H1 (cell line): ENCODE data around the gene ARNT2. TPM values are rescaled to one million over a fixed set of nuclear protein-coding genes. Genes with fewer than 3 reads are reported as not detected.

Source experiments
- CTCF ChIA-PET: fragments of 300-600 bp; sonication (Branson Sonifier 250); formaldehyde crosslinking; loops from one replicate; lab custom pipeline; 2021; ENCODE audit not compliant: partially characterized antibody; lab: Charles Lee
- POLR2A ChIA-PET: fragments of 300-600 bp; sonication (Branson Sonifier 250); formaldehyde crosslinking; loops from one replicate; lab custom pipeline; 2021; ENCODE audit warnings: inconsistent platforms; ENCODE audit not compliant: partially characterized antibody; lab: Charles Lee
- DNase-seq, 2 experiments: peaks; one replicate each; pipeline versions ENCODE4 v3.0.0 to v3.0.0-alpha.2; 2010 to 2022; ENCODE audit warnings: low spot score in 2 of 2, low read depth in 1 of 2, mixed read lengths in 1 of 2
- FAIRE-seq: peaks from 2 replicates; lab custom pipeline; 2011; peaks lifted over from hg19 to GRCh38; lab: Jason Lieb, UNC
- H2AFZ ChIP-seq: 2 replicates; pipeline ENCODE4 v1.8.1; 2012; ENCODE audit warnings: low read length, inconsistent platforms
- H2AK5ac ChIP-seq: 2 replicates; pipeline ENCODE4 v1.6.1; 2013; ENCODE audit warnings: low read depth, low read length
- H2BK120ac ChIP-seq: replicated peaks from 2 replicates; pipeline ENCODE3; 2013; ENCODE audit warnings: low read depth, low read length, inconsistent platforms
- H2BK12ac ChIP-seq: 2 replicates; pipeline ENCODE4 v1.6.1; 2013; ENCODE audit warnings: low read depth, low read length
- H2BK15ac ChIP-seq: 2 replicates; pipeline ENCODE4 v1.6.1; 2013; ENCODE audit warnings: low read length
- H2BK20ac ChIP-seq: 2 replicates; pipeline ENCODE4 v1.6.1; 2013; ENCODE audit warnings: low read length
- H2BK5ac ChIP-seq: 2 replicates; pipeline ENCODE4 v1.6.1; 2013; ENCODE audit warnings: low read depth, low read length
- H3K14ac ChIP-seq: 2 replicates; pipeline ENCODE4 v1.6.1; 2013; ENCODE audit warnings: inconsistent platforms; ENCODE audit not compliant: insufficient read length
- H3K18ac ChIP-seq: 2 replicates; pipeline ENCODE4 v1.6.1; 2013; ENCODE audit warnings: low read length; ENCODE audit errors: extremely low read depth
- H3K23ac ChIP-seq: 2 replicates; pipeline ENCODE4 v1.6.1; 2013; ENCODE audit warnings: inconsistent platforms; ENCODE audit not compliant: insufficient read length
- H3K23me2 ChIP-seq: 2 replicates; pipeline ENCODE4 v1.6.1; 2013; ENCODE audit warnings: low read depth, low read length
- H3K27ac ChIP-seq: 2 replicates; pipeline ENCODE4 v1.6.1; 2011; ENCODE audit warnings: low read depth, low read length, inconsistent platforms
- H3K27me3 ChIP-seq, 4 experiments: replicated peaks in 1 of 4; 1 replicate in 1 of 4; 2 replicates in 3 of 4; pipeline versions ENCODE4 v1.6.1 to v1.8.1; 2011 to 2013; ENCODE audit warnings: low read length in 3 of 4, mild to moderate bottlenecking in 3 of 4, inconsistent platforms in 2 of 4, mixed read lengths in 2 of 4, moderate library complexity in 1 of 4; ENCODE audit not compliant: control insufficient read depth in 3 of 4, insufficient read depth in 3 of 4; ENCODE audit errors: extremely low read depth in 1 of 4
- H3K36me3 ChIP-seq, 4 experiments: 2 replicates each; pipeline versions ENCODE4 v1.6.1 to v1.8.1; 2011 to 2013; ENCODE audit warnings: mild to moderate bottlenecking in 4 of 4, low read length in 3 of 4, moderate library complexity in 2 of 4, control low read depth in 1 of 4, inconsistent platforms in 1 of 4; ENCODE audit not compliant: insufficient read depth in 4 of 4, control insufficient read depth in 2 of 4
- H3K4ac ChIP-seq: replicated peaks from 2 replicates; pipeline ENCODE3; 2013; ENCODE audit warnings: low read length, low read depth, mixed read lengths, inconsistent platforms; ENCODE audit not compliant: insufficient read length
- H3K4me1 ChIP-seq, 4 experiments: replicated peaks in 1 of 4; 1 replicate in 1 of 4; 2 replicates in 3 of 4; pipeline versions ENCODE4 v1.6.1 to v1.8.1; 2011 to 2013; ENCODE audit warnings: low read length in 3 of 4, inconsistent platforms in 2 of 4, mixed read lengths in 1 of 4; ENCODE audit not compliant: insufficient read depth in 4 of 4, control insufficient read depth in 3 of 4
- H3K4me2 ChIP-seq, 2 experiments: 2 replicates each; pipeline versions ENCODE4 v1.6.1 to v1.8.1; 2011 to 2013; ENCODE audit warnings: low read depth in 2 of 2, low read length in 2 of 2, control low read depth in 1 of 2, inconsistent platforms in 1 of 2, mild to moderate bottlenecking in 1 of 2; ENCODE audit not compliant: insufficient read depth in 1 of 2
- H3K4me3 ChIP-seq, 4 experiments: fragments of 200-600, 300-600 bp in 1 of 4; sonication (generic), shearing (Covaris generic), sonication (Bioruptor Twin) in 1 of 4; 2 replicates each; pipeline versions ENCODE4 v1.5.1 to v1.8.1; 2011 to 2016; ENCODE audit warnings: low read length in 4 of 4, low read depth in 3 of 4, control low read depth in 2 of 4, inconsistent platforms in 2 of 4, mild to moderate bottlenecking in 2 of 4, mixed read lengths in 1 of 4, moderate library complexity in 1 of 4; ENCODE audit not compliant: insufficient read depth in 2 of 4; ENCODE audit errors: extremely low read depth in 1 of 4
- H3K56ac ChIP-seq: replicated peaks from 2 replicates; pipeline ENCODE3; 2013; ENCODE audit warnings: low read depth, mild to moderate bottlenecking, mixed read lengths, low read length, inconsistent platforms; ENCODE audit not compliant: insufficient read length
- H3K79me1 ChIP-seq: 2 replicates; pipeline ENCODE4 v1.6.1; 2013; ENCODE audit warnings: low read depth, low read length, control low read depth
- H3K79me2 ChIP-seq, 2 experiments: 2 replicates each; pipeline versions ENCODE4 v1.6.1 to v1.8.1; 2012 to 2013; ENCODE audit warnings: low read length in 2 of 2, mild to moderate bottlenecking in 2 of 2, inconsistent platforms in 1 of 2; ENCODE audit not compliant: insufficient read depth in 2 of 2, control insufficient read depth in 1 of 2
- H3K9ac ChIP-seq, 4 experiments: replicated peaks in 1 of 4; 1 replicate in 1 of 4; 2 replicates in 3 of 4; pipeline versions ENCODE4 v1.6.1 to v1.8.1; 2011 to 2013; ENCODE audit warnings: low read depth in 3 of 4, low read length in 3 of 4, control low read depth in 2 of 4, mild to moderate bottlenecking in 2 of 4, moderate library complexity in 2 of 4, inconsistent platforms in 1 of 4; ENCODE audit errors: extremely low read depth in 1 of 4
- H3K9me3 ChIP-seq, 2 experiments: 2 replicates each; pipeline versions ENCODE4 v1.6.1 to v1.8.1; 2012 to 2013; ENCODE audit warnings: mild to moderate bottlenecking in 2 of 2, moderate library complexity in 2 of 2, control low read depth in 1 of 2, inconsistent platforms in 1 of 2, low read depth in 1 of 2, low read length in 1 of 2, mixed read lengths in 1 of 2; ENCODE audit not compliant: insufficient read depth in 2 of 2
- H4K20me1 ChIP-seq, 2 experiments: replicated peaks in 1 of 2; 2 replicates each; pipeline versions ENCODE3 to v1.8.1; 2011 to 2013; ENCODE audit warnings: inconsistent platforms in 2 of 2, low read length in 2 of 2, mild to moderate bottlenecking in 1 of 2; ENCODE audit not compliant: insufficient read depth in 2 of 2, control insufficient read depth in 1 of 2
- H4K5ac ChIP-seq: 2 replicates; pipeline ENCODE4 v1.6.1; 2013; ENCODE audit warnings: low read length, low read depth, mixed read lengths, inconsistent platforms; ENCODE audit not compliant: insufficient read length
- H4K8ac ChIP-seq: 2 replicates; pipeline ENCODE4 v1.8.0; 2013; ENCODE audit warnings: mild to moderate bottlenecking, moderate library complexity, low read length, inconsistent platforms; ENCODE audit not compliant: insufficient read depth; ENCODE audit errors: extremely low read depth
- H4K91ac ChIP-seq: replicated peaks from 2 replicates; pipeline ENCODE3; 2013; ENCODE audit warnings: low read length, mixed read lengths, inconsistent platforms; ENCODE audit not compliant: insufficient read length
- FOSL1 ChIP-seq: IDR thresholded peaks from 2 replicates; pipeline ENCODE4 v1.6.1; 2011; ENCODE audit warnings: mild to moderate bottlenecking, low read depth, low read length, moderate library complexity; ENCODE audit not compliant: insufficient read depth
- WGBS, 2 experiments: shearing (Covaris generic) in 1 of 2; methylation state at CpG; one replicate each; pipeline versions ENCODE4 v1.1.6 to v1.1.7; 2013 to 2015; ENCODE audit warnings: low lambda C conversion rate in 2 of 2, mixed read lengths in 2 of 2, inconsistent platforms in 1 of 2, low coverage in 1 of 2, missing lambda C conversion rate in 1 of 2; ENCODE audit not compliant: insufficient replicate concordance in 2 of 2, insufficient coverage in 1 of 2, insufficient read length in 1 of 2; ENCODE audit errors: extremely low coverage in 1 of 2, missing lambda C conversion rate in 1 of 2; 5-methylcytosine and 5-hydroxymethylcytosine counted together
- polyA plus RNA-seq, 7 experiments: library from polyadenylated mRNA; depleted of rRNA in 3 of 7; stranded (reverse) in 5 of 7; unstranded in 2 of 7; fragments of >200 nt in 5 of 7; fragments of 200-250 nt in 2 of 7; gene quantifications; 1 replicate in 5 of 7; 2 replicates in 1 of 7; 4 replicates in 1 of 7; pipeline versions ENCODE4 v1.2.1 to v1.2.3, GENCODE V29; 2011 to 2013; ENCODE audit warnings: missing spikeins in 2 of 7, mixed read lengths in 2 of 7
- total RNA-seq: library from RNA; stranded (reverse); fragmentation: NEBNext Ultra II Directional; extraction: Animal tissue kit (Norgen Biotek cat#: 25700); gene quantifications from 2 replicates; pipeline ENCODE4 v1.2.1, GENCODE V29; 2021

ARNT2 gene
- total and polyA plus RNA-seq, 2 of the 8 experiments (the other 6 are each of a cell fraction or from before 2014, with no cell fraction given), result 9.5 to 14.6 TPM

- H3K9me3 ChIP-seq, result no peaks in the 10 kb centered on the region
- H3K79me1 ChIP-seq, result no peaks in the 10 kb centered on the region
- no peak for TF ChIP-seq FOSL1
- no peaks in the 10 kb centered on the region for H4K20me1 ChIP-seq
- H3K14ac ChIP-seq, result no peak overlapping the region
- no peaks in the 10 kb centered on the region for H3K36me3 ChIP-seq
- DNase-seq, result no peak
- no peak overlapping the region; the same call in 1 of the 2 replicates for H2BK5ac ChIP-seq
- H3K4me1 ChIP-seq, result peaks cover 0 to 7% (median under 1%) of the 10 kb centered on the region in 4 experiments; a peak in 2 of 7 replicates
- no peaks in the 10 kb centered on the region for H3K79me2 ChIP-seq
- H2BK120ac ChIP-seq, result no peak overlapping the region
- no peaks in the 10 kb centered on the region for H3K27me3 ChIP-seq
- no peak overlapping the region for H3K56ac ChIP-seq
- no peak overlapping the region for H2AFZ ChIP-seq
- no peak overlapping the region for H2BK12ac ChIP-seq
- no peak overlapping the region for H4K5ac ChIP-seq
- no peak overlapping the region for H3K23ac ChIP-seq
- H3K4me2 ChIP-seq, result no peak overlapping the region
- no peak overlapping the region for H4K8ac ChIP-seq
- no peaks in the 10 kb centered on the region for H3K23me2 ChIP-seq
- no peak overlapping the region; a peak in 1 of 7 replicates for H3K9ac ChIP-seq
- FAIRE-seq, result no peak
- H3K18ac ChIP-seq, result no peak overlapping the region
- ChIA-PET POLR2A (interaction anchor here (0.6 kb wide), 1 partner anchor 9 kb away, joined by 3 read pairs; no protein-coding TSS in a partner anchor), CTCF (interaction anchor here (0.8 kb wide), 1 partner anchor 10 kb away, joined by 4 read pairs; no protein-coding TSS in a partner anchor)
- peak overlapping the region; percentile 43; the same call in 1 of the 2 replicates for H2AK5ac ChIP-seq
- WGBS, 2 experiments, result 95% methylated on average over 5 of the region's 5 CpGs; no CpG with 5 or more reads in 1 of the 2 experiments
- no peak overlapping the region for H4K91ac ChIP-seq
- no peak overlapping the region for H3K27ac ChIP-seq
- H2BK15ac ChIP-seq, result no peak overlapping the region
- no peak overlapping the region for H3K4me3 ChIP-seq
- H3K4ac ChIP-seq, result no peak overlapping the region
- H2BK20ac ChIP-seq, result 0 out of 2 replicates have a peak overlapping the region, but pooled peaks have one; percentile 13
Observed at GRCh38 chr15:80494351-80494751, 90.2 kb downstream of the ARNT2 start.
